HG02970 (cell line): Measurements from ENCODE around the gene SHC2.

ENCODE experiments used
- ATAC-seq: cut with Tn5 transposase; IDR thresholded peaks from one replicate; pipeline ENCODE4 v1.9.1; 2021; ENCODE audit warnings: mild to moderate bottlenecking, moderate library complexity, moderate number of reproducible peaks; ENCODE audit not compliant: unreplicated experiment, low FRiP score

Gene SHC2

DNA sequence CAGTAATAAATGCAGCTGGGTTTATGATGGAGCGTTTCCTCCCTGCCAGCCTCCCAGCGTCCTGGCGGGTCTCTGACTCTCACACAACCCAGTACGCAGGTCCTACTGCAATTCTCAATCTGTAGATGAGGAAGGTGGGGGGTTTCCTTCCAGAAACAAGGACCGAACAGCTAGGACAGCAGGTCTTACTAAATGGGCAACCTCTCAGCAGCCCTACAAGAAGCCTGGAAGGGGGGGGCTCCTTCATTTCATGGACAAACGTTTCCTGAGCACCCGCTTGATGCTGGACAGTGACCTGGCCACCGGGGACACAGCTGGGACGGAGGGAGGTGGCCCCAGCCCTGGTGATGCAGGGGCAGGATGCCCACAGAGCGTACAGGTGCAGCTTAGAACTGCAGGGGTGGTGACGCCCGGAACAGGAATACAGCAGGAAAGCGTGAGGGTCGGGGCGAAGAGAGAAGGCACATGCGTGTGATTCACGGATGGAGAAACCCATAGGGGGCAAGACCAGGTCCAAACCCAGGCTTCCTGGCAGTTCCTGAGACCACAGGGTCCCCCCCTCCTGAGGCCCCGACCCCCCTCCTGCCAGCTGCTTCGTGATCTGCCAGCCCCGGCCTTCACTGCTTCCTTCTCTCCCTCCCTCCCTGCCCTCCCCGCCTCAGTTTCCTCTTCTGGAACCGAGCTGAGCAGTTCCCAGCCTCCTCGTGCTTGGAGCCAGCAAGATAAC lies 51.2 kb downstream of the SHC2 start:
- no peak for ATAC-seq

DNA sequence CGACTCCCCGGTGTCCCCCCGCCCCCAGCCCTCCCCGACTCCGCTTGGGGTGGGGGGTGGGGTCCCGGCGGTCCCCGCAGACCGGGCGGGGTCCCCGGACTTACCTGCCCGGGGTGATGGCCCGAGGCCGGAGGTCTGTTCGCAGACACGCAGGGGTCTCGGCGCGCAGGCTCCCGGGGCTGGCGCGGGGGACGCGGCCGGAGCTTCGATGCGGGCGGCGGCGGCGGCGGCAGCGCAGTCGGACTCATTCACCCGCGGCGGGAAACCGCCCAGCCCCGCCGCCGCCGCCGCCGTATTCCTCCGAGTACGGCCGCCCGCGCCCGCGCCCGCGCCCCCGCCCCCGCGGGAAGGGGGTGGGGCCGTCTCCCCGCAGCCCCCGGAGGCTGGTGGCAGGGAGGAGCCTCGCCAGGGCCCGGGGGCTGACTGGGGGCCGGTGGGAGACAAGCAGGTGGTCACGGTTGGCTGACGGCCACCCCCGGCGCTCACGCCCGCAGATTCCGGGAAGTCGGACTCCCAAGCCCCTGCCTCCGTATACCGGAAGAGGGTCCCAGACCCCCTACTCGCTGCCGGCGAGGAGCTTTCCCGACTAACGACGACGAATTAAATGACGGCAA lies 51.8 kb downstream of the SHC2 start, which contains the start of gene C2CD4C:
C2CD4C (minus strand) TSS at position 246 of the 614 bp plus-strand sequence. CDS start 786 bp downstream, outside the sequence.
- ATAC-seq: no peak

DNA sequence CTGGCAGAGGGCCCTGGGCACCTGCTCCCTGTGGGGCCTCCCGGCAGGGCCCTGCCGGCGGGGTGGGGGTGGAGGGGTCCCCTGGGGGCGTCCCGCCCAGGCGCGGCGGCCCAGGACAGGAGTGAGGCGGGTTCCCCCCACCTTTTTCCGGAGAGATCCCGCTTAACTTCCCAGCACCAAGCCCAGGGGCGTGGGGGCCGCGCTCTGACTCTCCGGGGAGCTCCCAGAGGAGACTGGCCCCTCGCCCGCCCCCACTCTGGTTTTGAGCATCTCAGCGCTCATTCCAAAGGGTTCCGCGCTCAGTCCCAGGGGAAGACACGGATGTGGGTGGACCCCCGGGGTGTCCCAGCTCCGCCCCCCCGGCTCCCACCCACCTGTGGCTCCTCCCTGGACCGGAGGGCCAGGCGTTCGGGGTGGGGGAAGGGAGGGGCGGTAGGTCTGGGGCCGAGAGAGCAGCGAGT lies 52.4 kb downstream of the SHC2 start:
- no peak for ATAC-seq

DNA sequence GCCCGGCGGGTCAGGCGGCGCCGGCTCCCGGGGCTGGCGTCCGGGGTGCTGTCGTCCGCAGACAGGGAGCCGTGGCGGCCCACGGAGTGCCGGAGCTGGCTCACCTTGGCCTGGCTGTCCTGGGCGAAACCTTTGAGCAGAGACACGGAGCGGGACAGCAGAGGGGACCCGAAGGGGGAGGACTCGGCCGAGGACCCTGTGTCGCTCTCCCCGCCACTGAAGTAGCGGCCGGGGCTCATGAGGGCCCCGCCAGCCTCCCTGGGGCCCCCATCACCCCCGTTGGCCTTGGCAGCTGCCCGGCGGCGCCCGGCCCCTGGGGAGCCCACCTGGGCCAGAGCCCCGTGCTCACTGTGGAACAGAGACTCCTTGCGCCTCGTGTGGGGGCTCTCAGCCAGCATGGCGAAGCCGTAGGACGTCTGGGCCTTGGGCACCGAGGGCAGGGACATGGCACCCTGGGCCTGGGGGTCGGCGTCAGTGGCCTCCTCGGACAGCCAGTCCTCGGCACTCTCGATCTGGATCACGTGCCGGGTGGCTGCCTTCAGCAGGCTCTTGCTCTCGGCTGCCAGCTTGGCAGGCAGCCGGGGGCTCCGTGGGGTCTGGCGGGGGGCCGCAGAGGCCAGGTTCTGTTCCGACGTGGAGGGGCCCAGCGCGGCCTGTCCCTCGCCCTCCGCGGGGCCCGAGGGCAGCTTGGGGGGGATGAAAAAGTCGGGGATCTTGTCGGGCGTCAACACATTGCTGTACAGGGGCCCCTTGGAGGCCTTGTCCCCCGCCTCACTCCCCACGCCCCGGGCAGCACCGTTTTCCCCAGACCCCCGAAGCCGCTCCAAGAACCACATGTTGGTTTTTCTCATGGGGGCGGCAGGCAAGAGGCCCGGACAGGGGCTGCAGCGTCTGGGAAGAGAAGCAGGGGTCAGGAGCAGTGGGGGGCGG lies 53.1 kb downstream of the SHC2 start:
- ATAC-seq: no peak

DNA sequence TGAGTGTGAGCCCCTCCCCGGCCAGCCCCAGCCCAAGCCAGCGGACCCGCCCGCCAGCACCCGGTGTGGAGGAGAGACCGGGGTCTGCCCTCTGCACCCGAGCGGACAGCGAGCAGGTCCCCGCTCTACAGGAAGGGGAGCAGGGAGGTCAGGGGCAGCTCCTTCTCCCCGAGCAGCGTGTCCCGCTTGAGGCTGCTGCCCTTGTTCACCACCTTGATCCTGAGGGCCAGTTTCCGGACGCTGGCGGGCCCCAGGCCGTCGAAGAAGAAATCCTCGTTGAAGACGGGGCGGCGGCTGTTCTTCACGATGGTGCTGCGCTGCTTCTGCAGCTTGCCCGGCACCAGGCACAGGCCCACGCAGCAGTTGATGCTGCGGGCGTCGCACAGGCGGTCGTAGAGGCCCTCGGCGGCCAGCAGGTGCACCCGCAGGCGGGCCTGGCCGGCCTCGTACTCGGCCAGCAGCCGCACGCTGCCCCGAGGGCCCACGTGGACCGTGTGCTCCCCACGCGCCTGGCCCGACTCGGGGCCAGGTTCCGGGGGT lies 53.8 kb downstream of the SHC2 start:
- ATAC-seq: no peak

DNA sequence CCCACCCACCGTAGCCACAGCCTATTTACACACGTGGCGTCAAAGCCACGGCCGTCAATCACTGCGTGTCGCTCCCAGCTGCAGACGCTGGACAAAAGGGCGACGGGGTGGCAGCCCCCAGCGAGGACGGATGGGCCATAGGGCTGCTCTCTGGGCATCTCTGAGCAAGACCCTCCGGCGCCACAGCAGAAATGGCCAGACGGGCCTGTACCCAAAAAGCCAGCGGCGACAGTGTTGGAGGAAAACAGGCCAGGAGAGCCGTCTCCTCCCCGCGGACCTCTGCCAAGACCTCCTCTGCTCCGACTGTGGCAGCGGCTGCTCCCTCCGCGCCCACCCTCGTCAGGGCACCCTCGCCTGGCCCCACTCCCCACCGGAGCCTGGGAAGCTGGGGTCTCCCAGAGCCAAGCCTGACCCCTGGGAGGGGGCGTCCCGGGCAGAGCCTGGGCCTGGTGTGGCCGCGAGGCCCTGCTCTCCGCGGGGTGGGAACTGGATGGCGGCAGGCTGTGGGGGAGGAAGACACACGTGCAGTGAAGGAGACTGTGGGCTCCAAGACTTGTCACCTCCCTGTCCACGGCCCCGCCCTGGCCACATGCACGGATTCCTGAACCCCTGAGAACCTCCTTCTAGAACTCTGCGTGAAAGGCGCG lies 54.6 kb downstream of the SHC2 start:
- no peak for ATAC-seq

DNA sequence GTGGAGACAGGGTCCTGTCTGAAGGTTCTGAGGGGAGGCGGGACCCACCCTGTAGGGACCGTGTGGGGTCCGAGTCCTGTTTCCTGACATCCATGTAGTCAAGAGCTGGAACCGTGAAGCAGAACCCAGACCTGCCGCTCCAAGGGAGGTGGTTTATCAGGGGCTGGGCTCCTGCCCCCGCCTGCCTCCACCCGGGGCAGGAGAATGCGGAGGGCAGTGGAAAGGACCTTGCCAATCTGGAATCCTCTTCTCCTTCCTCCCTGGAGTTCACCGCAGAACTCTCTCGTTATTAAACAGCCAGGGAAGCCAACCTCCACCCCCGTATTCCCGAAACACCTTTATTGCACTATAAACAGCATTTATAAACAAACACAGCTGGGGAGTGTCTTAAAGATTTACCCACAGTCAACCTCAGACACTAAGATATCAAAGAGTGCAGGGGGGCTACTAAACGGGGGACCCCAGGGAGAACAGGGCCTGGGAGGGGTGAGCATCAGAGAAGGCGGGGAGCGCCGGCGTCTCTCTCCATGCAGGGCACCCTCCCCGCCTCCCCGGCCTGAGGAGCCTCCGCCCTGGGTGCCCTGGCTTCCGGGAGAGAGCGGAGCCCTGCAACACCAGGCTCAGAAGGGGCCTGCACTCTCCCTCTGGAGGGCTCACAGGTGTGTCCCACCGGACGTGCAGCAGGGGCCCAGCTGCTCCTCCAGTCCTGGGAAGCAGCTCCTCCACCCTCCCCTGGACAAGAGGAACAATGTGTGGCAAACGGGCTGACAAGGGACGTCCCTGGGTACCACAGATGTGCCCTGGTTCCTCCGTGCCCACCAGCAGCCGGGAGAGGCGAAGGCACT lies 55.5 kb downstream of the SHC2 start:
- ATAC-seq: no peak

DNA sequence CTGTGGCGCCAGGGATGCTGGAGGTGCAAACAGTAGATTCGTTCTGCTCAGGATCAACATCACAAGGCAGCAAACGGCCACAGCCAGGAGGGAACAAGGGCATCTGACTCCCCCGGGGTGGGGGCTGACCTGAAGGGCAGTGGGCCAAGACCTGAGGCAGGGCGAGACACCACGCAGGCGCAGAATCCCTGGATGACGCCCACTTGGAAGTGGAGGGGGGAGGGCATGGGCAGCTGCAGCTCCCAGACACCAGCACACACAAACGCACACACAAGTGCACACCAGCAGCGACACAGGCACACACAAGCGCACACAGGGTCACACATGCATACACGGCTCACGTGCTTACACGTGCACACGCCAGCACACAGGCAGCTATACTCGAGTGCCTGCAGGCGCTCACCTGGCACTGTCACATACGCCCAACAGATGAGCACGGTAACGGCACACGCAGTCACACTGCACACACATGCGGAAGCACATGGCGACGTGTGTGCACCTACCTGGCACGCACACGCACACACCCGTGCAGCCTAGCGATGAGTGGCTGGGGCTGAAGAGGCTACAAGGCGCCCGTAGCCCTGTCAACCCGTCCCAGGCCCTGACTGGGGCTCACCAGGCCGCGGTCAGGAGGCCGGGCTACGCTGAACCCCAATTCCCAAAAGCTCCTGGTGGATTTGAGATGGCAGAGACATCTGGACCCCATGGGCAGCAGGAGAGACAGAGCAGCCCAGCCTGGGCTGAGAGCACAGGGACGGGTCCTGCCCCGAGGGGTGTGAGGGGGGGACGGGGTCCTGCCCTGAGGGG lies 57.4 kb downstream of the SHC2 start:
- ATAC-seq: no peak

DNA sequence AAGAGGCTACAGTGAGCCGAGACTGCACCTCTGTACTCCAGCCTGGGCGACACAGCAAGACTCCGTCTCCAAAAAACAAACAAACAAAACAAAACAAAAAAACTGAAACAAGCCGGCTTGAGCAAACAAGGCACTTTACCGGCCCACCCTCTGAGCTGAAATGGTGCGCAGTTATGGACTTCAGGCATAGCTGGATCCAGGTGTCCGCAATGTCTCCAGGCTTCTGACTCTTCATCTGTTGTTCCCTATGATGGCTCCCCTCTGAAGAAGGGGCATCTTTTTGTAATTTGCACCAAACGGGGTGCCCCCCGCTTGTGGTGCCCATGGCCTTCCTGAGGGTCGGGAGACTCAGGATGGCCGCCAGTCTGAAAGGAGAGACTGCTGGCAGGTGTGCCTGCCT lies 58.0 kb downstream of the SHC2 start:
- no peak for ATAC-seq

DNA sequence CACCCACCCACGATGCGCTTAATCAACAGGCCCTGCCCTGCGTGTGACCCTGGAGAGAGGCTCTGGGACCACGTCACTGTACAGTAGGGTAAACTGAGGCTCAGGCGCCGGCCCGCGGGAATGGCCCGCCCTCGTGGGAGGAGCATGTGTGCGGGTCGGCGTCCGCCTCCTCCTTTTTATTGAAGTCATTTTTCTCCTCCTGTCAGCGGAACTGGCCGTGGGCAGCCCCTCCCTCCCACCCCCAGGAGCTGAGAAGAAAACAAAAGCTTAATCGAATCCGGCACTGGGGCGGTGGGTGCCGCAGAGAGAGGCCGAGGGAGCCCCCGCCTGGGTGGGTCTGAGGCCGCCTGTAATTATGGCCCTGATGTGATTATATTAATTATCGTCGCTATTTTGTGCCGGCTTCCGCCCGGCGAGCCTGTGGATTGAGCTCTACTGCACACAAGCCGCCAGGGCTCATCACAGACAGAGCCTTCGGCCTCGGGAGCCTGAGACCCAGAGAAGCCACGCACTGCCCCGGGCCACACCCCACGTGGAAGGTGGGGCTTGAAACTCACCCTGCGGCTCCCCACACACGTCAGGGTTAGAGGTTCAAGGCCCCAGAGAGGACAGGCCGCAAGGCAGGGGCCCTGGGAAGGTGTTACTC lies 58.8 kb downstream of the SHC2 start:
- ATAC-seq: no peak

DNA sequence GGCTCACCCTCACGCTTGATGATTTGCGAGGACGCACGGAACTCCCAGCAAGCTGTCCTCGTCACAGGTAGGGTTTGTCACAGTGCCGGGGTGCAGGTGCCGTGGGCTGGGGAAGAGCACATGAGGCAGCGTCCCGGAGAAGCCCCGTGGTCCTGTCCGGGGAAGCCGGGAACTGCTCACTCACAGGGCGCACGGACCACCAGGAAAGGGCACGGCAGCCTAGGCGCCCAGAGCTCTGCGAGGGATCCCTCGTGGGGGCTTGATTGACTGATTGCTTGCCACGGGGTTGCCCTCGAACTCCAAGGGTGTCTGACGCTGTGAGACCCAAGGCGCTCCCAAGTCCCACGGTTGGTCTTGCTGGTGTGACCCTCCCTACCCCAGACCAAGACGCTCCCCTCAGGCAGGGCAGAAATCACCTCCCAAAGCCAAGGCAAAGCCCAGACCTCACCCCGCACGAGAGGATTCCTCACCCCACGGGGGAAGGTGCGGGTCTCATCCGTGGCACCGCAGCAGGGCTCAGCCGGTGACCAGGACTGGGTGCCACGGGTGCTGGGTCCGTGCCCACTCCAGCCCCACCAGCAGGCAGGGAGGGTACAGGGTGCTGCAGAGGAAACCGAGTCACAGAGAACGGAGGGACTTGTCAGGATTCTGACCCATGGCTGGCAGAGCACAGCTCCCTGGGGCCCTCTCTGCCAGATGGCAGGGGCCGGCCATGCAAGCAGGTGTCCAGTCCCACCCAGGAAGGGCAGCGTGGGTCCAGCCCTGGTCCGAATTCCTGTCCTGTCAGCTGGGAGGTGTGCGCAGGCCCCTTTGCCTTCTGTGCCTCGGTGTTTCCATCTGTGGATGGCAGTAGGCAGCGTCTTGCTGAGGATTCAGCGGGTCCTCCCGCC lies 59.6 kb downstream of the SHC2 start:
- no peak for ATAC-seq

DNA sequence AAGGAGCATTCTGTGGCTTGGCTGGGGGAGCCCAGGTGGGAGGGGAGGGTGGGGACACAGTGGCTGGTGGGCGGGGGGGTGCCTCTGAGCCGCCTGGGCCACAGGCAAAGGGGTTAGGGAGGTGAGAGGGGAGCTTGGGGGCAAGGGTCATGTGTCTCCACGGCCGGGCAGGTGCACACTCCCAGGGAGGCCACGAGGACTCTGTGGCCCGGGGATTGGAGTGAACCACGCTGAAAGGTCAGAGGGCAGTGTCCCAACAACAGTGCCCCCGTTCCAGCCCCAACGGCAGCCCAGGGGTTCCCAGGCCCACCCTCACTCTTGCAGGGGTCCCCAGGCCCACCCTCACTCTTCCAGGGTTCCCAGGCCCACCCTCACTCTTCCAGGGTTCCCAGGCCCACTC lies 61.5 kb downstream of the SHC2 start:
- ATAC-seq: no peak

DNA sequence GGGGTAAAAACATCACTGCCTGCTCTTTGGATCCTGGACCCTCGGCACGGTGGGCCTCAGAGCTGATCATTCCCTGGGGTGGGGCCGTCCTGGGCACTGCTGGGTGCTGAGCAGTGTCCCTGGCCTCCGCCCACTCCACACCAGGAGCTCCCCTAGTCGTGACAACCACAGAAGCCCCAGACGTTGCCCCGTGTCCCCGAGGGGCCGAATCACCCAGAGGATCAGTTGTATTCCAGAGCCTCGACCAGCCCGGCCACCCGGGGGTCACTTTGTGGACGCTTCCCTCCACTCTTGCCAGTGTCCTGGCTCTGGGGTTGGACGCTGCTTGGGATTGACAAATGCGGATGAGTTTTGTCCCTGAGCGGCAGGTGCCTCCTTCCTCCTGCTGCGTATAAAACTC lies 62.1 kb downstream of the SHC2 start:
- no peak for ATAC-seq

DNA sequence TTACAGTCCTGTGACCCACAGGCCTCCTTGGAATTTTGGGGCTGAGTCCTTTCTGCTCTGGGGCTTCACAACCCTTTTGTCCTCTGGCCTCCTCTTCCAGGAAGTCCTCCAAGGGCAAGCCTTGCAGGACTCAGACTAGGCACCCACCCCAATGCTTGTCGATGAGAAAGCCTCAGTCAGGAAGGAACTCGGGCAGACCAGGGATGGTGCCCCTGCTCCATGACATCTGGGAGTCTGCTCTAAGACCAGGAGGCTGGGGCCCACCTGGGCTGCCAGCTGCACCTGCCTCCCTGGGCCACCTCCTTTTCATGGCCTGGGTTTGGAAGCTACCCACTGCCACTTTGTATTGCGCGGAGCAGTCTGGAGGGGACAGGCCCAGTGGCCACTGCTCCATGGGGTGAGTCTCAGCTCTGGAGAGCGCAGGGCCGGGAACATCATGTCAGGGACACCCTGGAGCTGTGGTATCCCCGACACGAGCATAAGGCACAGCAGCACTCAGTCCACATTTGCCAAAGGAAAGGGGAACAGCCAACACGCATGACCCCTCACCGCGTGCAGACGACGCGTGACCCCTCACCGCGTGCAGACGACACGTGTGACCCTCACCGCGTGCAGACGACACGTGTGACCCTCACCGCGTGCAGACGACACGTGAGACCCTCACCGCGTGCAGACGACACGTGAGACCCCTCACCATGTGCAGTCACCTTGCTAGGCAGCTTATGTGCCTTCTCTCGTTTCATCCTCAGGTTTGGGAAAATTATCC lies 62.7 kb downstream of the SHC2 start:
- no peak for ATAC-seq

DNA sequence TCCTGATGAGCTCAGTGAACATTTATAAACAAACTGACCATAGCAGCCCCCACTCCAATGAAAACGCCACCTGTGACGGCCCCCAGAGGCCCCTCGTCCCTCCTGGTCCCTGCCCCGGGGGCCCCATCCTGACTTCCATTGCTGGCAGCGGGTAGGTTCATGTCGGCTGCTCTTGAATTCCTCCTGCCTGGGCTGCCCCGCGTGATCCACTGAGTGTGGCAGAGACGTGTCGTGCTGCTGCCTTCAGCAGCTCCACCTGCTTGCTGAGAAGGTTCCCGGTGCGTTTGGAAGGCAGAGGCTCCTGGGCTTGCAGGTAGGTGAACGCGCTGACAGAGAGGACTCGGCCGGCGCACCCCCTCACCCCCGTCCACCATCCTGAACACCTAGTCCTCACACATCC lies 63.5 kb downstream of the SHC2 start:
- no peak for ATAC-seq

DNA sequence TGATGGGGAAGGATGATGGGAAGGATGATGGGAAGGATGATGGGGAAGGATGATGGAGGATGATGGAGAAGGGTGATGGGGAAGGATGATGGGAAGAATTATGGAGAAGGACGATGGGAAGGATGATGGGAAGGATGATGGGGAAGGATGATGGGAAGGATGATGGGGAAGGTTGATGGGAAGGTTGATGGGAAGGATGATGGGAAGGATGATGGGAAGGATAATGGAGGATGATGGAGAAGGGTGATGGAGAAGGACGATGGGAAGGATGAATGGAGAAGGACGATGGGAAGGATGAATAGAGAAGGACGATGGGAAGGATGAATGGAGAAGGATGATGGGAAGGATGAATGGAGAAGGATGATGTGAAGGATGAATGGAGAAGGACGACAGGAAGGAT lies 65.4 kb downstream of the SHC2 start:
- ATAC-seq: no peak
